HG03135 (cell line): ENCODE data around the gene ST7.
A peak's percentile ranks its signal among the peaks of the same experiment; 100 is the strongest.
"Not testable (repeated sequence)": the region's sequence is repeated elsewhere in the genome, so short reads cannot be mapped to it uniquely, and the experiment has no call there.

Source experiments
- ATAC-seq: cut with Tn5 transposase; IDR thresholded peaks from one replicate; pipeline ENCODE4 v1.9.1; 2021; ENCODE audit warnings: mild to moderate bottlenecking, moderate library complexity; ENCODE audit not compliant: unreplicated experiment

Gene ST7

GRCh38 chr7:116949941-116950801, 3.1 kb upstream of the ST7 start:
- no peak for ATAC-seq

- ATAC-seq, result no peak
Observed at GRCh38 chr7:116950889-116951351, 2.4 kb upstream of the ST7 start.

GRCh38 chr7:116951366-116952292, 1.7 kb upstream of the ST7 start:
- ATAC-seq, result no peak

- ATAC-seq, result peak; percentile 31
Observed at GRCh38 chr7:116952635-116953371, 498 bp upstream of the ST7 start.

DNA sequence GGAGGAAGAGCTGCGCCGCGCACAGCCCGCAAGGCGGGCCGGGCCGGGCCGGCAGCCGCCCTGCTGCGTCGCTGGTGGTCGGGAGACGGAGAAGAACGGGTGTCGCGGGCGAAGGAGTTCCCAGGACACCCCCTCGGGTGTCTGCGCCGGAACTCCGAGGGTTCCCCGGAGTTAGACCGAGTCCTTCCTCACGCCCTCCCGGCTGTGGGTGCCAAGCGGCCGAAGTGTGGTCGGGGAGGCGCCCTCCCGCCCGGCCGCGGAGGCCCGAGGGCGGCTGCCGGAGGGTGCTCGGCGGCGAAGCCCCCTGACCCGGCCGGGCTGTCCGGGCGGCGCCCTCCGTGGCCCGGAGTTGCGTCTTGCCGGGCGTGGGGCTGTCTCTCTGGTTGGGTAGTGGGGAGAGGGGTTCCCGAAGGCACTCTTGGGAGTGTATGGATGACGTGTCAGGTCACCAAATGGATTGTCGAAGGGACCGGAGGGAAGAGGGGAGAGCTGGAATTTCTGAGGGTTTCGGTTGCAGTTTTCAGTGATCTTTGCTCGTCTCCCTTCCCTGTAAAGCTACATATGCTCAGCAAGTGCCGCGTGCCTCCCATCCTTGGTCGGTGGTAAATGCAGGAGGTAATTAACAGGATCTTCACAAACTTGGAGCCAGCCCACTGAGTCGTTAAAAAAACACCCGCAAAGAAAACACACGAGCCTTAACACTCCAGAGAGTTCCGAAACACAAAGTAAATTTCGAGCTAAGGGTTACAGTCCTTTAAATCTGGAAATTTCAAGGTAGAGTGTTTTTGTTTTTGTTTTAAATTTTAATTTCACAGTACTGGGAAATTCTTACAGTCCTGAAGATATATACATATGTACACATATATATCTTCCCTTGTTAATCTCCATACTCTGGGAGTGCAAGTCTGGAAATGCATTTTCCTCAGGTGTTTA, 871 bp downstream of the ST7 start:
- ATAC-seq, result peak; percentile 19

DNA sequence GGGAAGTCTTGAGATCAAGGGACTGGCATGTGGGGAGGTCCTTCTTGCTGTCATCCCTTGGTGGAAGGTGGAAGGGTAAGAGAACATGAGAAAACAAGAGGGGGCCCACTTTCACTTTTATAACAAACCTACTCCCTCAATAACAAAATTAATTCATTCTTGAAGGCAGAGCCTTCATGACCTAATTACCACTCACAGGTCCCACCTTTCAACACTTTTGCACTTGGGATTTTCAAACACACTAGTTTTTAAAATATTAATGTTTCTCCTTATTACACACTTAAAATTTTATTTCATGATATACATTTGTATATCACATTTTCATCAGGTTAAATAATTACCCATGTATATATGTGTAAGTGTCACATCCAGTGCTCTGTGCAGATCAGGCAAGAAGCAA, 2.0 kb downstream of the ST7 start:
- ATAC-seq, result no peak

DNA sequence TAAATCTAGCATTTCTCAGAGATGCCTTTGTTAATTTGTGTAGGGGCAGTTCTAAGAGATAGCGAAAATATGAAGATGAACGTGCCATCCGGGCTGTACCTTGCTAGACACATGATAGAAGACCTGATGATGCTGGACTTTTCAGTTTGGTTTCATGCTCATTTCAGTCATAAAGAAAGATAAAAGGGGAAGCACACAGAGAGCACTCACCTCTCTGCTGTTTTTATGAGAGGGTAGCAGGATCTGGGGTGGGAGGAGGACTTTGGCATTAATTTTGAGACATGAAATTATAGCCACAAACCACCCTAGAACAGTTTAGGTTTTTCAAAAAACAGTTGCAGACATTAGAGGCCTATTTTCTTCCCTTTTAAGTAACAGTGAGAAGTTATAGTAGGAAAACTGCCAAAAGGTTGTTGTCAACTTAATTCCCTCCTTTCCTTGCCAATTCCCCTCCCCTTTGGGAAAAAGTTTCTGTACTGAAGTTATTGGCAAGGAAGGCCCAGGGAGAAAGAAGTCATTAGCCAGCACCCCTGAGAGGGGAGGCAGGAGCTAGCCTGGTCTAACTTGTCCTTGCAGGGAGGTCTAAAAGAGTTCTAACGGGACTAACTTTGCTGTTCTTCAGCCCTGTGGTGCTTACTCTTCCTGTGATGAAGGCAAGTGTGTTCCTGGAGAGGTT, 2.6 kb downstream of the ST7 start:
- ATAC-seq, result peak; percentile 68

DNA sequence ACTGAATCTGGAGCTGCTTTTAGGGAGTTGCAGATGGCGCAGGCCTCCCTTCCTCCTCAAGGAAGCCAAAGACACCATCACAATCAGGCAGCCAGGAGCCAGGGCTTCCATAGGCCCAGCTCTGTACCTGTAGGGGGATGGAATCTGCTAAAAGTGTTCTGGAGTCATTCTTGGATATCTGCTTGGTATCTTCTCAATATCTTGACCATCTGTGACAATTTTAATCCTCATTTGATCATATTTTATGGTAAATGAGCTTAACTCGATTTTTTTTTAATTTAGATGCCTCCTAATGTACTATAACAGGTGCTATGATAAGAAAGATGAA, 3.1 kb downstream of the ST7 start:
- no peak for ATAC-seq

DNA sequence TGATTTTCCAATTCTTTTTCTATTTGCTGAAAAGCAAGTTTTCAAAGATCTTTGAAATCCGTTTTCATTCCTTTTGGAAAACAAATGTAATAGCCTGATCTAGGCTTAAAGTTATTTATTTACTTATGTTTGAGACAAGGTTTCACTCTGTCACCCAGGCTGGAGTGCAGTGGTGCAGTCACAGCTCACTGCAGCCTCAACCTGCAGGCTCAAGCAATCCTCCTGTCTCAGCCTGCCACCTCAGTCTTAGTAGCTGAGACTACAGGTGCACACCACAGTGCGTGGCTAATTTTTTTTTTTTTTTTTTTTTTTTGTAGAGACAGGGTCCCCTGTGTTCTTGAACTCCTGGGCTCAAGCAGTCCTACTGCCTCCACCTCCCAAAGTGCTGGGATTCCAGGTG, 4.6 kb downstream of the ST7 start:
- ATAC-seq, result peak; percentile 32

DNA sequence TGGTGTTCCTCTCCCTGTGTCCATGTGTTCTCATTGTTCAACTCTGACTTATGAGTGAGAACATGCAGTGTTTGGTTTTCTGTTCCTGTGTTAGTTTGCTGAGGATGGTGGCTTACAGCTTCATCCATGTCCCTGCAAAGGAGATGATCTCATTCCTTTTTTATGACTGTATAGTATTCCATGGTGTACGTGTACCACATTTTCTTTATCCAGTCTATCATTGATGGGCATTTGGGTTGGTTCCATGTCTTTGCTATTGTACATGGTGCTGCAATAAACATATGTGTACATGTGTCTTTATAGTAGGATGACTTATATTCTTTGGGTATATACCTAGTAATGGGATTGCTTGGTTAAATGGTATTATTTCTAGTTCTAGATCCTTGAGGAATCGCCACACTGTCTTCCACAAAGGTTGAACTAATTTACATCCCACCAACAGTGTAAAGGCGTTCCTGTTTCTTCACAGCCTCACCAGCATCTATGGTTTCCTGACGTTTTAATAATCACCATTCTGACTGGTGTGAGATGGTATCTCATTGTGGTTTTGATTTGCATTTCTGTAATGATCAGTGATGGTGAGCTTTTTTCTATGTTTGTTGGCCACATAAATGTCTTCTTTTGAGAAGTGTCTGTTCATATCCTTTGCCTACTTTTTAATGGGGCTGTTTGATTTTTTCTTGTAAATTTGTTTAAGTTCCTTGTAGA, 8.8 kb downstream of the ST7 start:
- ATAC-seq, result not testable (repeated sequence)

DNA sequence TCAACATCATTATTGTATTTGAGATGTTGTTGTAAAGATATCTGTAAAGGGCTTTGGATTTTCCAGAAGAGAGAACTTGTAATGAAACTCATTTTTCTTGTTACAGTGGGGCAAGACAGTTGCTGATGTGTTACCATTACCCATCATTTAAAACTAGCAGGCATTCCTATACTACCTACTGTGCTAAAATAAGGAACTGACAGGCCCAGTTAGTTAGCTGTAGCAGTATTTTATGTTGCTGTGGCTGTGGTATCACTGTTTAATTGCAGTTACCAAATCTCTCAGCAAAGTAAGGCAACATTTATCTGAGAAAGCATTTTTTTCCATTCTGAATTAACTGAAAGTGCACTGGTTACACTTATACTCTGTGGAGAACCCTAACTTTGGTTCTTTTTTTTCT, 9.9 kb downstream of the ST7 start:
- no peak for ATAC-seq

GRCh38 chr7:116966601-116967000, 13.3 kb downstream of the ST7 start:
- ATAC-seq, result no peak

GRCh38 chr7:116967254-116967922, 14.1 kb downstream of the ST7 start:
- no peak for ATAC-seq

DNA sequence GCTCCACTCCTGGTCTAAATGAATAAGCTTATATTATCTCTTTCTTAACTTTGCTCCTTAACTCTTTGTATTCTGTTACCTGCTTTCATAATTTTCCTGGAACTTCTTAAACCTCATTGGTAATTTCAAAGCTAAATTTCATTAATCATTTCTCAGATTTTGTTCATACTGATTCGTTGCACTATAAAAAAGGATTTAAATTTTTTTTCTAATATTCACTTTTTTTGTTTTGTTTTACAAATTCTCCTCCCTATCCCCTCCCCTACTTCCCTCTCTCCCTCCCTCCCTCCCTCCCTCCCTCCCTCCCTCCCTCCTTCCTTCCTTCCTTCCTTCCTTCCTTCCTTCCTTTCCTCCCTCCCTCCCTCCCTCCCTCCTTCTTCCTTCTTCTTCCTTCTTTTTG, 14.7 kb downstream of the ST7 start:
- ATAC-seq, result no peak

- no peak for ATAC-seq
Observed at GRCh38 chr7:116968631-116969030, 15.3 kb downstream of the ST7 start.

GRCh38 chr7:116969371-116969902, 16.1 kb downstream of the ST7 start:
- no peak for ATAC-seq

DNA sequence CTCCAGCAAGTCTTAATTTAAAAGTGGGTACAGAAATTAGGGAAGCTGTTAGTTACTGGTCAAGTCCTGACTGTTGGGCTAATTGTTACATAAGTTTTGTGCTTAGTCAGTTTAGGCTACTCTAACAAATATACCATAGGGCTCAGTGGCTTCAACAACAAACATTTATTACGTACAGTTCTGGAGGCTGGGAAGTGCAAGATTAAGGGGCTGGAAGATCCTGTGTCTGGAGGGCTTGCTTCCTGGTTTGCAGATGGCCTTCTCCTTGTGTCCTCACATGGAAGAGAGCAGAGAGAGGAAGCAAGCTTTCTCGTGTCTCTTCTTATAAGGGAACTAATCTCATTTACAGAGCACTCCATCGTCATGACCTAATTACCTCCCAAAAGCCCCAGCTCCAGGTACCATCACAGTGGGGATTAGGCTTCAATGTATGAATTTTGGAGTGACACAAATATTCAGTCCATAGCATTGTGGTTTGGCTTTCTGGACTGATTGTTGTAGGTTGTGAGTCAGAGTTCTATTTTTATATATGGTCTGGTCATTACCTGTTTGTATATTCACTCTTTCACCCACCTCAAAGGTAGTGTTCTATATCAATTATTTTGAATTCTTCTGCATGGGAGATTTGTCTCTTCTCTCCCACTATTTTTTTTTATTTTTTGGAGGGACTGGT, 17.1 kb downstream of the ST7 start:
- peak; percentile 73 for ATAC-seq

GRCh38 chr7:116971153-116971552, 17.9 kb downstream of the ST7 start:
- not testable (repeated sequence) for ATAC-seq
